Natural killer cell (primary cell): Measurements from ENCODE around the gene XIRP1. TPM values are rescaled to one million over a fixed set of nuclear protein-coding genes. Genes with fewer than 3 reads are reported as not detected.

Source experiments
- ATAC-seq, 3 donors: fragments of 150-1000 bp in 2 of 3; fragments of 200-7000 bp in 1 of 3; cut with Tn5 transposase; 1 replicate in 1 of 3; 2 replicates in 2 of 3; pipeline ENCODE4 v1.10.0; 2021; ENCODE audit warnings: mild to moderate bottlenecking in 2 of 3, moderate library complexity in 2 of 3
- DNase-seq, 2 donors: peaks; one replicate each; pipeline versions ENCODE4 v3.0.0 to v3.0.0-alpha.2; 2013 to 2021; ENCODE audit warnings: mixed read lengths in 1 of 2
- H3K27ac ChIP-seq: one replicate; pipeline ENCODE4 v1.5.1; 2013; ENCODE audit warnings: mild to moderate bottlenecking, low read length
- H3K27me3 ChIP-seq: one replicate; pipeline ENCODE4 v1.6.1; 2013; ENCODE audit warnings: low read length; ENCODE audit not compliant: control insufficient read depth, insufficient read depth
- H3K36me3 ChIP-seq: one replicate; pipeline ENCODE4 v1.6.1; 2013; ENCODE audit warnings: low read length; ENCODE audit not compliant: control insufficient read depth, insufficient read depth
- H3K4me1 ChIP-seq: one replicate; pipeline ENCODE4 v1.6.1; 2013; ENCODE audit warnings: low read length; ENCODE audit not compliant: control insufficient read depth, insufficient read depth
- H3K4me3 ChIP-seq: one replicate; pipeline ENCODE4 v1.5.1; 2013; ENCODE audit warnings: low read length
- H3K9me3 ChIP-seq: one replicate; pipeline ENCODE4 v1.6.1; 2013; ENCODE audit warnings: low read length; ENCODE audit not compliant: control insufficient read depth, insufficient read depth
- H3K27ac Mint-ChIP-seq, 2 donors: one replicate each; pipeline ENCODE4 v1.8.0; 2022; ENCODE audit warnings: mild to moderate bottlenecking in 2 of 2, mixed read lengths in 2 of 2, moderate library complexity in 1 of 2
- H3K27me3 Mint-ChIP-seq, 2 donors: one replicate each; pipeline ENCODE4 v1.8.0; 2022; ENCODE audit warnings: low read depth in 2 of 2, mixed read lengths in 2 of 2
- H3K36me3 Mint-ChIP-seq: one replicate; pipeline ENCODE4 v1.8.0; 2022; ENCODE audit warnings: mixed read lengths
- H3K4me1 Mint-ChIP-seq, 2 donors: one replicate each; pipeline ENCODE4 v1.8.0; 2022; ENCODE audit warnings: mixed read lengths in 2 of 2
- H3K4me3 Mint-ChIP-seq: one replicate; pipeline ENCODE4 v1.8.0; 2022; ENCODE audit warnings: mild to moderate bottlenecking, moderate library complexity, mixed read lengths
- H3K9me3 Mint-ChIP-seq, 2 donors: one replicate each; pipeline ENCODE4 v1.8.0; 2022; ENCODE audit warnings: mixed read lengths in 2 of 2
- CTCF ChIP-seq: fragments of 200-600 bp; IDR thresholded peaks from one replicate; pipeline ENCODE4 v1.8.0; 2022; ENCODE audit warnings: antibody characterized with exemption
- WGBS: methylation state at CpG from one replicate; pipeline ENCODE4 v1.1.7; 2013; ENCODE audit warnings: missing lambda C conversion rate; ENCODE audit not compliant: insufficient coverage; 5-methylcytosine and 5-hydroxymethylcytosine counted together
- intact Hi-C: fragments of 100-400 bp; cut with micrococcal nuclease; formaldehyde crosslinking; loops from one replicate; pipeline ENCODE4 v1.14.2; 2022
- total RNA-seq, 4 donors: library from RNA; stranded (reverse); fragments of 120-200 nt in 1 of 4; gene quantifications; one replicate each; pipeline versions ENCODE4 v1.2.3 to v1.2.4, GENCODE V29; 2013 to 2022

XIRP1 gene
- total RNA-seq, 3 donors from 2014 or later (not counting 1 experiment from before 2014, with no cell fraction given), result 0.14 to 0.40 (median 0.24) TPM

- peak in 1 of 2 donors; percentile 25 for DNase-seq
- 73% methylated on average over 4 of the region's 4 CpGs for WGBS
These were observed 51.0 kb downstream of the XIRP1 start for GRCh38 chr3:39141171-39141995.

DNA sequence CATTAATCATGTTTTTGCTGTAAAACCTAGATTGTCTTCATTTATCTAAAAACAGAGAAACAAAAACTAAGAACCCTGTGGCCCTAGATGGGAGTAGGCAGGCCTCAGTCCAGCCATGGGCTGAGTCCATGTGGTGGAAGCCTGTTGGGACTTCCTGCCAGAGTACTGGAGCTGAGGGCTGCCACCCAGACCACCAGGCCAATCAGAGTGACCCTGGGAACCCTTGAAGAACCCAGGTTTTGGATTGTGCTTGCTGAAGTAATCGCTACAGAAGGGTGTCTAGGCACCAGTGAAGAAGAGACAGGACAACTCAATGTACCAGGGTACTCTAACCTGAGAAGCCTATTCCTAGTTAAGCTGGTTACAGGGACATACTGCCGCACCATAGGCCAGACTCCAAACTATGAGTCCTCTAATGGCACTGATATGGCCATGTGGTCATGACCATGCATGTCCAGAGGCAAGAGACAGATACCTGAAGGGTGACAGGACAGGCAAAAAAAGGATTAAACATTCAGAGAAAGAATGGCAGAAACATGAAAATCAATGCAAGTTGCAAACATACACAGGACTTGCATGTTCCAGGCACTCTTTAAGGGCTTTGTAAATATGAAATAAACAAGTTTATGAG is 51.9 kb downstream of the XIRP1 start:
- Histone ChIP-seq H3K27ac (no peak overlapping the region), H3K27me3 (no peaks in the 10 kb centered on the region), H3K9me3 (no peaks in the 10 kb centered on the region), H3K4me1 (peaks cover 14% of the 10 kb centered on the region), H3K36me3 (peaks cover 40% of the 10 kb centered on the region), H3K4me3 (no peak overlapping the region)
- Mint-ChIP-seq H3K9me3 (no peaks in the 10 kb centered on the region), H3K27me3 (no peaks in the 10 kb centered on the region), H3K4me1 (peaks cover 5 to 18% of the 10 kb centered on the region in 2 donors), H3K27ac (peak overlapping the region; percentile 68 to 84), H3K4me3 (peak overlapping the region; percentile 33), H3K36me3 (peaks cover 12% of the 10 kb centered on the region)
- ATAC-seq (no peak), DNase-seq (no peak)
- 98% methylated on average over 2 of the region's 2 CpGs for WGBS
- no peak for TF ChIP-seq CTCF
- intact Hi-C loops, result no loop called here

More at GRCh38 chr3:39141171-39141995, 51.0 kb downstream of the XIRP1 start:
- peaks cover 12% of the 10 kb centered on the region for H3K36me3 Mint-ChIP-seq
- Histone ChIP-seq H3K27me3 (no peaks in the 10 kb centered on the region), H3K36me3 (peaks cover 49% of the 10 kb centered on the region), H3K4me3 (no peak overlapping the region), H3K27ac (no peak overlapping the region), H3K4me1 (peaks cover 19% of the 10 kb centered on the region), H3K9me3 (no peaks in the 10 kb centered on the region)
- H3K4me3 Mint-ChIP-seq, result peak overlapping the region; percentile 33
- no peaks in the 10 kb centered on the region for H3K27me3 Mint-ChIP-seq
- H3K9me3 Mint-ChIP-seq, result no peaks in the 10 kb centered on the region
- H3K27ac Mint-ChIP-seq, result peak overlapping the region; percentile 68 to 84
- intact Hi-C loops, result no loop called here
- TF ChIP-seq CTCF, result no peak
- ATAC-seq, result peak; percentile 8 to 38 (median 11)
- H3K4me1 Mint-ChIP-seq, result peaks cover 14 to 25% of the 10 kb centered on the region in 2 donors

DNA sequence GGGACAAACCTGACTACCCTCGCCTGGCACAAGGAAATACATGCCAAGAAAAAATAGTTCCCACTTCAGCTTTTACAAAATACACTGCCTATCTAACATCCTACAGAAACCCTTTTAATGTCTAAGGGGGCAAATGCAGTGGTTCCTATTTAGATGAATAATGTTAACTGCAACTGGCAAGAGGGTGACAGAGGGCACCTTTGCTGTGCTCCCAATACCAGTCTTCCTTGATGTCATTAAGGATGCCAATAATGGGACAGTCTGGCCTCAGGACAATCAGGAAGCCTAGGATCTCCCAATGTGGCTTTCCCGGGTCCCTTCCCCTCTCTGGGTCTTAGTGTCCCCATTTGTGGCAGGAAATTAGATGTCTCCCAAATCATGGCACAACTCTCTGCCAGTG is 53.0 kb downstream of the XIRP1 start:
- Mint-ChIP-seq H3K27me3 (no peaks in the 10 kb centered on the region), H3K4me1 (peaks cover 5 to 14% of the 10 kb centered on the region in 2 donors), H3K27ac (peak overlapping the region in 1 of 2 donors; percentile 84), H3K9me3 (no peaks in the 10 kb centered on the region), H3K36me3 (peaks cover 9% of the 10 kb centered on the region), H3K4me3 (no peak overlapping the region)
- H3K9me3 ChIP-seq, result no peaks in the 10 kb centered on the region
- no peak overlapping the region for H3K4me3 ChIP-seq
- 94% methylated on average over 2 of the region's 2 CpGs for WGBS
- TF ChIP-seq CTCF, result no peak
- no peak for ATAC-seq
- no peak for DNase-seq
- H3K27me3 ChIP-seq, result no peaks in the 10 kb centered on the region
- peaks cover 30% of the 10 kb centered on the region for H3K36me3 ChIP-seq
- peaks cover 14% of the 10 kb centered on the region for H3K4me1 ChIP-seq
- intact Hi-C loops, result no loop called here
- no peak overlapping the region for H3K27ac ChIP-seq
